DOHH2 (cell line): ENCODE results near the gene VASH2.
"Not testable (repeated sequence)": the region's sequence is repeated elsewhere in the genome, so short reads cannot be mapped to it uniquely, and the experiment has no call there.

Experiments
- H3F3A ChIP-seq: fragments of 200-600 bp; sonication (generic), shearing (Covaris generic); 2 replicates; pipeline ENCODE4 v1.6.0; 2016; ENCODE audit warnings: antibody characterized with exemption, mild to moderate bottlenecking; ENCODE audit not compliant: control insufficient read depth, insufficient read depth
- H3K27ac ChIP-seq: fragments of 200-600 bp; sonication (generic); 2 replicates; pipeline ENCODE4 v1.5.1; 2014; ENCODE audit warnings: low read depth, mild to moderate bottlenecking, low read length, moderate library complexity
- H3K27me3 ChIP-seq: fragments of 200-600 bp; sonication (generic); 2 replicates; pipeline ENCODE4 v1.6.1; 2014; ENCODE audit warnings: mild to moderate bottlenecking, low read length, mixed read lengths; ENCODE audit not compliant: control insufficient read depth
- H3K36me3 ChIP-seq: fragments of 200-600 bp; sonication (generic); 2 replicates; pipeline ENCODE4 v1.6.1; 2014; ENCODE audit warnings: mild to moderate bottlenecking, low read length, moderate library complexity, mixed read lengths; ENCODE audit not compliant: control insufficient read depth
- H3K4me1 ChIP-seq: fragments of 200-600 bp; sonication (generic); 2 replicates; pipeline ENCODE4 v1.6.1; 2014; ENCODE audit warnings: mild to moderate bottlenecking, low read length, mixed read lengths; ENCODE audit not compliant: control insufficient read depth
- H3K4me2 ChIP-seq: fragments of 200-600 bp; sonication (generic); 2 replicates; pipeline ENCODE4 v1.6.0; 2014; ENCODE audit warnings: mild to moderate bottlenecking, low read length, moderate library complexity
- H3K4me3 ChIP-seq: fragments of 200-600 bp; sonication (generic); 2 replicates; pipeline ENCODE4 v1.5.1; 2014; ENCODE audit warnings: mild to moderate bottlenecking, low read length, mixed read lengths
- H3K79me2 ChIP-seq: fragments of 200-600 bp; sonication (generic); 2 replicates; pipeline ENCODE4 v1.6.1; 2014; ENCODE audit warnings: mild to moderate bottlenecking, low read length, mixed read lengths; ENCODE audit not compliant: control insufficient read depth
- H3K9me2 ChIP-seq: fragments of 200-600 bp; sonication (generic); replicated peaks from 2 replicates; pipeline ENCODE4 v1.6.1; 2014; ENCODE audit warnings: mild to moderate bottlenecking, low read length, mixed read lengths; ENCODE audit not compliant: control insufficient read depth
- H3K9me3 ChIP-seq: fragments of 200-600 bp; sonication (generic); 2 replicates; pipeline ENCODE4 v1.6.1; 2014; ENCODE audit warnings: antibody characterized with exemption, low read length, mixed read lengths; ENCODE audit not compliant: control insufficient read depth, insufficient read depth
- H4K20me1 ChIP-seq: fragments of 200-600 bp; sonication (generic); 2 replicates; pipeline ENCODE4 v1.6.0; 2014; ENCODE audit warnings: low read depth, mild to moderate bottlenecking, antibody characterized with exemption, low read length, moderate library complexity; ENCODE audit not compliant: control insufficient read depth, insufficient read depth
- EZH2phosphoT487 ChIP-seq: fragments of 200-600 bp; sonication (generic); IDR thresholded peaks from 2 replicates; pipeline ENCODE4 v1.6.1; 2017; ENCODE audit warnings: borderline replicate concordance, mild to moderate bottlenecking, antibody characterized with exemption, low read length, moderate library complexity, mixed read lengths
- TF ChIP-seq, protein P1 (sequence below): fragments of 200-600 bp; sonication (generic); IDR thresholded peaks from one replicate; pipeline ENCODE4 v1.5.1; 2014; ENCODE audit warnings: antibody characterized with exemption, mild to moderate bottlenecking, low read depth, low read length; ENCODE audit not compliant: poor library complexity, severe bottlenecking

VASH2 gene

GRCh38 chr1:212990276-212990675 lies 39.9 kb downstream of the VASH2 start:
- Histone ChIP-seq H3K9me2 (no peaks in the 10 kb centered on the region), H3K4me1 (no peaks in the 10 kb centered on the region), H3F3A (peaks cover 12% of the 10 kb centered on the region), H3K27ac (no peak overlapping the region), H3K79me2 (no peaks in the 10 kb centered on the region), H3K36me3 (peaks cover 45% of the 10 kb centered on the region), H4K20me1 (no peaks in the 10 kb centered on the region), H3K4me3 (no peak overlapping the region), H3K27me3 (no peaks in the 10 kb centered on the region), H3K9me3 (no peaks in the 10 kb centered on the region), H3K4me2 (no peak overlapping the region)
- TF ChIP-seq EZH2phosphoT487, result no peak
- TF ChIP-seq, protein P1, sequence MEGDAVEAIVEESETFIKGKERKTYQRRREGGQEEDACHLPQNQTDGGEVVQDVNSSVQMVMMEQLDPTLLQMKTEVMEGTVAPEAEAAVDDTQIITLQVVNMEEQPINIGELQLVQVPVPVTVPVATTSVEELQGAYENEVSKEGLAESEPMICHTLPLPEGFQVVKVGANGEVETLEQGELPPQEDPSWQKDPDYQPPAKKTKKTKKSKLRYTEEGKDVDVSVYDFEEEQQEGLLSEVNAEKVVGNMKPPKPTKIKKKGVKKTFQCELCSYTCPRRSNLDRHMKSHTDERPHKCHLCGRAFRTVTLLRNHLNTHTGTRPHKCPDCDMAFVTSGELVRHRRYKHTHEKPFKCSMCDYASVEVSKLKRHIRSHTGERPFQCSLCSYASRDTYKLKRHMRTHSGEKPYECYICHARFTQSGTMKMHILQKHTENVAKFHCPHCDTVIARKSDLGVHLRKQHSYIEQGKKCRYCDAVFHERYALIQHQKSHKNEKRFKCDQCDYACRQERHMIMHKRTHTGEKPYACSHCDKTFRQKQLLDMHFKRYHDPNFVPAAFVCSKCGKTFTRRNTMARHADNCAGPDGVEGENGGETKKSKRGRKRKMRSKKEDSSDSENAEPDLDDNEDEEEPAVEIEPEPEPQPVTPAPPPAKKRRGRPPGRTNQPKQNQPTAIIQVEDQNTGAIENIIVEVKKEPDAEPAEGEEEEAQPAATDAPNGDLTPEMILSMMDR, result no peak

- Histone ChIP-seq H3F3A (peaks cover 15% of the 10 kb centered on the region), H3K36me3 (peaks cover 55% of the 10 kb centered on the region)
- H3K4me2 ChIP-seq, H3K27ac ChIP-seq, H3K9me2 ChIP-seq, H3K9me3 ChIP-seq, H4K20me1 ChIP-seq, H3K4me3 ChIP-seq, H3K27me3 ChIP-seq, H3K79me2 ChIP-seq, H3K4me1 ChIP-seq: not testable (repeated sequence)
Measured at GRCh38 chr1:212993960-212994359, 43.6 kb downstream of the VASH2 start.

DNA sequence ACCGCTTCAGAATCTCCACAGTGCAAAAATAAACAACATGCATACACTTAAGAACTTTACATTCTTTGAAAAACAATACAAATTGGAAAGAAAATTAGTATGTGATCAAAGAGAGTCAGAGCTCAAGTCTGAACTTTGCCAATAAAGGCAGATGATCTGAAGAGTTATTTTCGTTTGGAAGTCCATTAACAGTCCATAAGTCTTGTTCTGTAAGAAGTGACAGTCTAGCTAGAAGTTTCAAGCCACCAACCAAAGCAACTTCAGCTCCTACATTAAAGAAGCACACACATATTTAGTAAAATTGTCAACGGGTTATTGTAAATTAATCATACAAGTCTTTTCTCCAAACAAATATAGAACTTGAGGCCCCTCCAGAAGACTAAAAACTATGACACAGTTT lies 44.6 kb downstream of the VASH2 start:
- peaks cover 11% of the 10 kb centered on the region; the same call in 1 of the 2 replicates for H3F3A ChIP-seq
- no peak overlapping the region for H3K4me3 ChIP-seq
- H3K4me1 ChIP-seq, result no peaks in the 10 kb centered on the region
- H3K9me2 ChIP-seq, result no peaks in the 10 kb centered on the region
- TF ChIP-seq, protein P1, result no peak
- no peak for TF ChIP-seq EZH2phosphoT487
- H3K27ac ChIP-seq, result no peak overlapping the region
- no peaks in the 10 kb centered on the region for H3K9me3 ChIP-seq
- no peaks in the 10 kb centered on the region for H3K27me3 ChIP-seq
- H3K79me2 ChIP-seq, result no peaks in the 10 kb centered on the region
- no peak overlapping the region for H3K4me2 ChIP-seq
- peaks cover 50% of the 10 kb centered on the region for H3K36me3 ChIP-seq
- no peaks in the 10 kb centered on the region for H4K20me1 ChIP-seq

DNA sequence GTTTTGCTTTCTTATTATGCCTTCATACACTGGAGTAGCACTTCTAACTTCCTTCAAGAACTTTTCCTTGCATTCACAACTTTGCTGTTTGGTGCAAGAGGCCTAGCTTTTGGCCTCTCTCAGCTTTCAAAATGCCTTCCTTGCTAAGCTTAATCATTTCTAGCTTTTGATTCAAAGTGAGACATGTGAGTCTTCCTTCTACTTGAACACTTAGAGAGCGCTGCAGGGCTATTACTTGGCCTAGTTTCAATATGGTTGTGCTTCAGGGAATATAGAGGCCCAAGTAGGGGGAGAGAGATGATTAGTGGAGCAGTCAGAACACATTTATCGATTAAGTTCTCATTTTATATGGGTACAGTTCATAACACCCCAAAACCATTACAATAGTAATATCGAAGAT lies 52.9 kb downstream of the VASH2 start:
- Histone ChIP-seq H3K36me3 (peaks cover 64% of the 10 kb centered on the region), H3K4me3 (no peak overlapping the region), H3K27ac (no peak overlapping the region), H4K20me1 (no peaks in the 10 kb centered on the region), H3K4me2 (no peak overlapping the region), H3K9me2 (no peaks in the 10 kb centered on the region), H3F3A (0 out of 2 replicates have a peak, but pooled peaks cover 3% of the 10 kb centered on the region), H3K79me2 (no peaks in the 10 kb centered on the region), H3K9me3 (no peaks in the 10 kb centered on the region), H3K4me1 (no peaks in the 10 kb centered on the region), H3K27me3 (no peaks in the 10 kb centered on the region)
- TF ChIP-seq, protein P1, result no peak
- no peak for TF ChIP-seq EZH2phosphoT487
